ENCODE measurements around the gene TAS1R1.
"Not testable (repeated sequence)": the region's sequence is repeated elsewhere in the genome, so short reads cannot be mapped to it uniquely, and the experiment has no call there.

TAS1R1 gene

DNA sequence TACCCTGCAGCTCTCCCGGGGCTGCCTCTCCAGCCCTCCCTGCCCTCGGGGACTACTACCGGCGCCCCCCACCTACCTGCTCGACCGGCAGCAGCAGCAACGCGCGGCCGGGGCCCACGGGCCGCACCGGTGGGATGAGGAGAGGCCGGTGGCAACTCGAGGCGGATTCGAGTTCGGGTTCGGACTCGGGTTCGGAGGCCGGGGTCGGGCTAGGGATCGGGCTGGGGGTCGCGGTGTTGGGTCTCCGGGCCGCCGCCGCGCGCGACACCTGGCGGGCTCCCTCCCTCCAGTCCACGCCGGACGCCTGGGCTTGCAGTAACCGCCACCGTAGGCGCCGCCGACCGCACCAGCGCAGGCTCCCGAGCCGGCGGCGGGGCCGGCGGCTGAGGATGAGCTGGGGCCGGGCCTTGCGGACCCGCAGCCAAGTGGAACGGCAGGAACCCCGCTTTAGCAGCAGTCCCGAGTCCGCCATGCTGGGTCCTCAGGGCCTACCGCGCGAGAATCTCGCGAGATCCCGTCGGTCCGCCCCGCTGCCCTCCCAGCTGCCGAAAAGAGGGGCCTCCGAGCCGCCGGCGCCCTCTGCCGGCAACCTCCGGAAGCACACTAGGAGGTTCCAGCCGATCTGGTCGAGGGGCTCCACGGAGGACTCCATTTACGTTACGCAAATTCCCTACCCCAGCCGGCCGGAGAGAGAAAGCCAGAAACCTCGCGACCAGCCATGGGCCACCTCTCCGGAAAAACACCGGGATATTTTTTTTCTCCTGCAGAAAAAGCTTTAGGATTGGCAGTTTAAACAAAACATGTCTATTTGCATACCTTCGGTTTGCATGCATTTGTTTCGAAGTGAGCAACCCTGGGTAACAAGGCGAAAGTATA is 838 bp upstream of the TAS1R1 start, which contains the start of gene NOL9:
NOL9 (minus strand) TSS at position 483 of the 876 bp plus-strand sequence; CDS start at position 472, 11 bp downstream.
- Histone ChIP-seq H3K4me3 (ENCODE audit: low read depth, low read length) (peak within 1 kb of the TSS; percentile 89), H3K27ac (peak within 1 kb of the TSS; percentile 9), H3K4me1 (no peaks in the 10 kb centered on the region), H3K4me2 (ENCODE audit: low read length) (peak within 1 kb of the TSS; percentile 97), H2AFZ (peak within 1 kb of the TSS; percentile 92), H3K27me3 (ENCODE audit: control insufficient read depth, insufficient read depth, low read length) (no peaks in the 10 kb centered on the region), H3K36me3 (ENCODE audit: control insufficient read depth, insufficient read depth, low read length) (no peaks in the 10 kb centered on the region), H3K9ac (peak within 1 kb of the TSS; percentile 28), H3K79me2 (peaks cover 3% of the 10 kb centered on the region), H3K9me3 (ENCODE audit: control insufficient read depth, low read length) (no peaks in the 10 kb centered on the region)
- TF ChIP-seq, protein P1, sequence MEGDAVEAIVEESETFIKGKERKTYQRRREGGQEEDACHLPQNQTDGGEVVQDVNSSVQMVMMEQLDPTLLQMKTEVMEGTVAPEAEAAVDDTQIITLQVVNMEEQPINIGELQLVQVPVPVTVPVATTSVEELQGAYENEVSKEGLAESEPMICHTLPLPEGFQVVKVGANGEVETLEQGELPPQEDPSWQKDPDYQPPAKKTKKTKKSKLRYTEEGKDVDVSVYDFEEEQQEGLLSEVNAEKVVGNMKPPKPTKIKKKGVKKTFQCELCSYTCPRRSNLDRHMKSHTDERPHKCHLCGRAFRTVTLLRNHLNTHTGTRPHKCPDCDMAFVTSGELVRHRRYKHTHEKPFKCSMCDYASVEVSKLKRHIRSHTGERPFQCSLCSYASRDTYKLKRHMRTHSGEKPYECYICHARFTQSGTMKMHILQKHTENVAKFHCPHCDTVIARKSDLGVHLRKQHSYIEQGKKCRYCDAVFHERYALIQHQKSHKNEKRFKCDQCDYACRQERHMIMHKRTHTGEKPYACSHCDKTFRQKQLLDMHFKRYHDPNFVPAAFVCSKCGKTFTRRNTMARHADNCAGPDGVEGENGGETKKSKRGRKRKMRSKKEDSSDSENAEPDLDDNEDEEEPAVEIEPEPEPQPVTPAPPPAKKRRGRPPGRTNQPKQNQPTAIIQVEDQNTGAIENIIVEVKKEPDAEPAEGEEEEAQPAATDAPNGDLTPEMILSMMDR (IDR thresholded peaks at IDR 0.05): peak; percentile 89

DNA sequence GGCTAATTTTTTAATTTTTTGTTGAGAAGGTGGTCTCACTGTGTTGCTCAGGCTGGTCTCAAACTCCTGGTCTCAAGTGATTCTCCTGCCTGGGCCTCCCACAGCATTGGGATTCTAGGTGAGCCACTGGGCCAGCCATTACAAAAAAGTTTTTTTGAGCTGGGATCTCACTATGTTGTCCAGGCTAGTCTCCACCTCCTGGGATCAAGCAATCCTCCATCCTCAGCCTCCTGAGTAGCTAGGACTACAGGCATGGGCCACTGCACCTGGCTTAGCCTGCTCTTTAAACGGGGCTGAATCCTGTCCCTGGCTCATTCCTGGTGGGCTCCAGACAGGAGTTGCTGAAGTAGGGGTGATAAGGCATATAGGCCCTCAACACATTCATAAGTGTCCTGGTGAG is 2.5 kb downstream of the TAS1R1 start:
- TF ChIP-seq, protein P1 (IDR thresholded peaks at IDR 0.05): no peak
- no peaks in the 10 kb centered on the region for H3K36me3 ChIP-seq (ENCODE audit: control insufficient read depth, insufficient read depth, low read length)

DNA sequence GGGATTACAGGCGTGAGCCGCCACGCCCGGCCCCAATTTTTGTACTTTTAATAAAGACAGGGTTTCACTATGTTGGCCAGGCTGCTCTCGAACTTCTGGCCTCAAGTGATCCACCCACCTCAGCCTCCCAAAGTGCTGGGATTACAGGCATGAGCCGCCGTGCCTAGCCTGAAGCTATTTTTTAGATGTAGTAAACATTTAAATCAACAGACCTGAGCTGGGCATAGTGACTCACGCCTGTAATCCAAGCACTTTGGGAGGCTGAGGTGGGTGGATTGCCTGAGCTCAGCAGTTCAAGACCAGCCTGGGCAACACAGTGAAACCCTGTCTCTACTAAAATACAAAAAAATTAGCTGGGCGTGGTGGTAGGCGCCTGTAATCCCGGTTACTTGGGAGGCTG is 4.1 kb downstream of the TAS1R1 start:
- not testable (repeated sequence) for H3K4me2 ChIP-seq (ENCODE audit: low read length); H3K79me2 ChIP-seq; H3K4me1 ChIP-seq; H3K9me3 ChIP-seq (ENCODE audit: control insufficient read depth, low read length); H3K9ac ChIP-seq; H3K27me3 ChIP-seq (ENCODE audit: control insufficient read depth, insufficient read depth, low read length); H2AFZ ChIP-seq; H3K4me3 ChIP-seq (ENCODE audit: low read depth, low read length); H3K27ac ChIP-seq; H3K36me3 ChIP-seq (ENCODE audit: control insufficient read depth, insufficient read depth, low read length)

More for the DNA sequence above, 2.5 kb downstream of the TAS1R1 start:
- Histone ChIP-seq H3K4me1 (no peaks in the 10 kb centered on the region), H3K79me2 (peaks cover 3% of the 10 kb centered on the region), H3K4me3 (ENCODE audit: low read depth, low read length) (no peak overlapping the region), H3K4me2 (ENCODE audit: low read length) (no peak overlapping the region), H3K9ac (no peak overlapping the region), H3K27me3 (ENCODE audit: control insufficient read depth, insufficient read depth, low read length) (no peaks in the 10 kb centered on the region), H3K27ac (no peak overlapping the region), H2AFZ (no peak overlapping the region), H3K9me3 (ENCODE audit: control insufficient read depth, low read length) (no peaks in the 10 kb centered on the region)

DNA sequence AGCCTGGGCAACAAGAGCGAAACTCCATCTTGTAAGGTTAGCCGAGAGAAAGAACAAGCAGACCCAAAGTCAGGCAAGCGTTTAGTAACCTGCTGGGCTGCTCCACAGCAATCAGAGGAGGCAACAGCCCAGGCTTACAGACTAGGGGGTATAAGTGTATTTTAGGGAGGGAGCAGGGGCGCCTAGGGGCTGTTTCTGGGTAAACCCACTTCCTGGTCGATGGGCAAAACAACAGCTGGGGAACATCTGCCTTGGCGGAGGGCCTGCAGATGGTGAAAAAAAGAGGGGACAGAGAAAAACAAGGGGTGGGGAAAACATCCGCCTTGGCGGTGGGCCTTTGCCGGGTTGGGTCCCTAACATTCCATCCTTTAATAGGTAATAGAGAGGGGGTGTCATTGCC is 5.2 kb downstream of the TAS1R1 start:
- no peaks in the 10 kb centered on the region for H3K27me3 ChIP-seq (ENCODE audit: control insufficient read depth, insufficient read depth, low read length)
- TF ChIP-seq, protein P1 (IDR thresholded peaks at IDR 0.05): no peak
- no peak overlapping the region for H3K4me2 ChIP-seq (ENCODE audit: low read length)
- no peak overlapping the region for H2AFZ ChIP-seq
- H3K27ac ChIP-seq: no peak overlapping the region
- no peaks in the 10 kb centered on the region for H3K4me1 ChIP-seq
- H3K79me2 ChIP-seq: no peaks in the 10 kb centered on the region
- no peaks in the 10 kb centered on the region for H3K9me3 ChIP-seq (ENCODE audit: control insufficient read depth, low read length)
- H3K36me3 ChIP-seq (ENCODE audit: control insufficient read depth, insufficient read depth, low read length): no peaks in the 10 kb centered on the region
- no peak overlapping the region for H3K9ac ChIP-seq
- no peak overlapping the region for H3K4me3 ChIP-seq (ENCODE audit: low read depth, low read length)

DNA sequence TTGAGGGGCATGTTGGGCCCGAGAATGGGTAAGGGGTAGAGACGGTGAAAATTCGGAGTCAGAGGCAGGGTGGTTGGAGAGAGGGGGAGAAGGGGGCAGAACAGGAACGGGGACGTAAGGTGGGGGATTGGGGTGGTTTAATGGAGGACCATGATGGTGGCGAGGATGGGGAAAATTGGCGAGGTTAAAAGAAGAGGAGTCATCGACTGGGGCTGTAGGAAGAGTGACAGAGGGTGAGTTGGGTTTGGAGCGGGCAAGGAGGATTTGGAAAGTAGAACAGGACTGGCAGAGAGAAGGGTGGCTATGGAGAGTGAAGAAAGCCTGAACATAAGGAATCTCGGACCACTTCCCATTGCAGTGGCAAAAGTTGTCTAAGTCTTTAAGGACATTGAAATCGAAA is 13.9 kb downstream of the TAS1R1 start:
- Histone ChIP-seq H3K27me3 (ENCODE audit: control insufficient read depth, insufficient read depth, low read length) (no peaks in the 10 kb centered on the region), H3K27ac (no peak overlapping the region), H3K4me2 (ENCODE audit: low read length) (no peak overlapping the region), H3K9ac (no peak overlapping the region), H3K79me2 (no peaks in the 10 kb centered on the region), H3K36me3 (ENCODE audit: control insufficient read depth, insufficient read depth, low read length) (no peaks in the 10 kb centered on the region), H3K9me3 (ENCODE audit: control insufficient read depth, low read length) (no peaks in the 10 kb centered on the region), H2AFZ (no peak overlapping the region), H3K4me1 (no peaks in the 10 kb centered on the region), H3K4me3 (ENCODE audit: low read depth, low read length) (no peak overlapping the region)
- TF ChIP-seq, protein P1 (IDR thresholded peaks at IDR 0.05): no peak

Data from parathyroid adenoma (tissue), 2 donors.